Measurements from ENCODE around the gene NAA15.
"Not testable (repeated sequence)": the region's sequence is repeated elsewhere in the genome, so short reads cannot be mapped to it uniquely, and the experiment has no call there.

The NAA15 gene

GRCh38 chr4:139451997-139452396 lies 150.7 kb downstream of the NAA15 start:
- H3K4me3 Mint-ChIP-seq: peak overlapping the region in 1 of 2 donors; percentile 95
- no peak for ATAC-seq (replicated peaks)
- no peak for DNase-seq
- H3K36me3 Mint-ChIP-seq (ENCODE audit: insufficient read depth): peaks cover 22% of the 10 kb centered on the region
- H3K4me1 Mint-ChIP-seq (ENCODE audit: low read depth in 2 of 2): peaks cover 31 to 36% of the 10 kb centered on the region in 2 donors
- H3K27ac Mint-ChIP-seq: peak overlapping the region; percentile 97 to 98
- H3K9me3 Mint-ChIP-seq: no peaks in the 10 kb centered on the region
- H3K27me3 Mint-ChIP-seq: no peaks in the 10 kb centered on the region

GRCh38 chr4:139453041-139453370 lies 151.7 kb downstream of the NAA15 start:
- Mint-ChIP-seq H3K36me3 (ENCODE audit: insufficient read depth) (peaks cover 25% of the 10 kb centered on the region), H3K27ac (peak overlapping the region; percentile 97 to 98), H3K4me3 (peak overlapping the region; percentile 95 to 99), H3K4me1 (ENCODE audit: low read depth in 2 of 2) (peaks cover 38 to 46% of the 10 kb centered on the region in 2 donors), H3K27me3 (no peaks in the 10 kb centered on the region), H3K9me3 (no peaks in the 10 kb centered on the region)
- DNase-seq: peak in 2 of 3 experiments; percentile 66
- peak; percentile 59 for ATAC-seq (replicated peaks)

- Mint-ChIP-seq H3K36me3 (ENCODE audit: insufficient read depth) (peaks cover 25% of the 10 kb centered on the region), H3K27ac (peak overlapping the region; percentile 97 to 98), H3K9me3 (no peaks in the 10 kb centered on the region), H3K4me1 (ENCODE audit: low read depth in 2 of 2) (peaks cover 43 to 51% of the 10 kb centered on the region in 2 donors), H3K27me3 (no peaks in the 10 kb centered on the region), H3K4me3 (peak overlapping the region; percentile 95 to 99)
- peak; percentile 95 to 96 (median 95) for DNase-seq
- ATAC-seq (replicated peaks): peak; percentile 83
These were observed 152.2 kb downstream of the NAA15 start for GRCh38 chr4:139453371-139454110.

- no peak for DNase-seq
- Mint-ChIP-seq H3K36me3 (ENCODE audit: insufficient read depth) (peaks cover 28% of the 10 kb centered on the region), H3K4me3 (peak within 1 kb of the TSS; percentile 95 to 99), H3K9me3 (no peaks in the 10 kb centered on the region), H3K27me3 (no peaks in the 10 kb centered on the region), H3K27ac (peak within 1 kb of the TSS; percentile 97 to 98), H3K4me1 (ENCODE audit: low read depth in 2 of 2) (peaks cover 45 to 59% of the 10 kb centered on the region in 2 donors)
- no peak for ATAC-seq (replicated peaks)
These were observed 153.1 kb downstream of the NAA15 start, which contains the start of gene RAB33B for GRCh38 chr4:139454111-139455045. Gene RAB33B, plus strand, starts transcription at chr4:139454121. Its CDS starts 75 bp downstream, at chr4:139454196.

GRCh38 chr4:139455126-139455538 lies 153.8 kb downstream of the NAA15 start:
- Mint-ChIP-seq H3K27me3 (no peaks in the 10 kb centered on the region), H3K4me1 (ENCODE audit: low read depth in 2 of 2) (peaks cover 45 to 65% of the 10 kb centered on the region in 2 donors), H3K27ac (peak overlapping the region in 1 of 2 donors; percentile 55), H3K36me3 (ENCODE audit: insufficient read depth) (peaks cover 28% of the 10 kb centered on the region), H3K9me3 (no peaks in the 10 kb centered on the region), H3K4me3 (peak overlapping the region; percentile 95 to 99)
- DNase-seq: no peak
- ATAC-seq (replicated peaks): no peak

GRCh38 chr4:139457318-139457717 lies 156.0 kb downstream of the NAA15 start:
- peaks cover 31% of the 10 kb centered on the region for H3K36me3 Mint-ChIP-seq (ENCODE audit: insufficient read depth)
- H3K9me3 Mint-ChIP-seq: no peaks in the 10 kb centered on the region
- DNase-seq: no peak
- no peaks in the 10 kb centered on the region for H3K27me3 Mint-ChIP-seq
- H3K27ac Mint-ChIP-seq: no peak overlapping the region
- no peak overlapping the region for H3K4me3 Mint-ChIP-seq
- peaks cover 45 to 74% of the 10 kb centered on the region in 2 donors for H3K4me1 Mint-ChIP-seq (ENCODE audit: low read depth in 2 of 2)
- no peak for ATAC-seq (replicated peaks)

- no peaks in the 10 kb centered on the region for H3K9me3 Mint-ChIP-seq
- peak overlapping the region in 1 of 2 donors; percentile 63 for H3K27ac Mint-ChIP-seq
- DNase-seq (no peak), ATAC-seq (replicated peaks) (no peak)
- H3K27me3 Mint-ChIP-seq: no peaks in the 10 kb centered on the region
- H3K36me3 Mint-ChIP-seq (ENCODE audit: insufficient read depth): peaks cover 21% of the 10 kb centered on the region
- peak overlapping the region in 1 of 2 donors; percentile 11 for H3K4me3 Mint-ChIP-seq
- peaks cover 39 to 67% of the 10 kb centered on the region in 2 donors for H3K4me1 Mint-ChIP-seq (ENCODE audit: low read depth in 2 of 2)
These were observed 157.2 kb downstream of the NAA15 start for GRCh38 chr4:139458543-139458942.

GRCh38 chr4:139458999-139459398 lies 157.7 kb downstream of the NAA15 start:
- H3K27ac Mint-ChIP-seq: peak overlapping the region in 1 of 2 donors; percentile 63
- H3K9me3 Mint-ChIP-seq: no peaks in the 10 kb centered on the region
- DNase-seq (no peak), ATAC-seq (replicated peaks) (no peak)
- H3K36me3 Mint-ChIP-seq (ENCODE audit: insufficient read depth): peaks cover 16% of the 10 kb centered on the region
- H3K4me3 Mint-ChIP-seq: no peak overlapping the region
- H3K4me1 Mint-ChIP-seq (ENCODE audit: low read depth in 2 of 2): peaks cover 43 to 66% of the 10 kb centered on the region in 2 donors
- no peaks in the 10 kb centered on the region for H3K27me3 Mint-ChIP-seq

- no peak for DNase-seq
- Mint-ChIP-seq H3K9me3 (no peaks in the 10 kb centered on the region), H3K36me3 (ENCODE audit: insufficient read depth) (peaks cover 13% of the 10 kb centered on the region), H3K27me3 (no peaks in the 10 kb centered on the region), H3K4me1 (ENCODE audit: low read depth in 2 of 2) (peaks cover 29 to 51% of the 10 kb centered on the region in 2 donors), H3K4me3 (no peak overlapping the region), H3K27ac (peak overlapping the region in 1 of 2 donors; percentile 9)
- ATAC-seq (replicated peaks): no peak
These were observed 159.3 kb downstream of the NAA15 start for GRCh38 chr4:139460565-139460964.

- H3K4me3 Mint-ChIP-seq: no peak overlapping the region
- no peaks in the 10 kb centered on the region for H3K27me3 Mint-ChIP-seq
- DNase-seq (no peak), ATAC-seq (replicated peaks) (no peak)
- peak overlapping the region in 1 of 2 donors; percentile 9 for H3K27ac Mint-ChIP-seq
- no peaks in the 10 kb centered on the region for H3K9me3 Mint-ChIP-seq
- peaks cover 16% of the 10 kb centered on the region for H3K36me3 Mint-ChIP-seq (ENCODE audit: insufficient read depth)
- H3K4me1 Mint-ChIP-seq (ENCODE audit: low read depth in 2 of 2): peaks cover 26 to 46% of the 10 kb centered on the region in 2 donors
These were observed 159.8 kb downstream of the NAA15 start for GRCh38 chr4:139461022-139461628.

GRCh38 chr4:139464512-139464911 lies 163.2 kb downstream of the NAA15 start:
- not testable (repeated sequence) for ATAC-seq (replicated peaks); H3K9me3 Mint-ChIP-seq; H3K27ac Mint-ChIP-seq; H3K4me3 Mint-ChIP-seq; DNase-seq; H3K27me3 Mint-ChIP-seq
- Mint-ChIP-seq H3K4me1 (ENCODE audit: low read depth in 2 of 2) (peaks cover 11 to 29% of the 10 kb centered on the region in 2 donors), H3K36me3 (ENCODE audit: insufficient read depth) (peaks cover 13% of the 10 kb centered on the region)

- H3K4me1 Mint-ChIP-seq (ENCODE audit: low read depth in 2 of 2): peaks cover 24 to 29% of the 10 kb centered on the region in 2 donors
- DNase-seq (no peak), ATAC-seq (replicated peaks) (no peak)
- no peak overlapping the region for H3K4me3 Mint-ChIP-seq
- no peaks in the 10 kb centered on the region for H3K27me3 Mint-ChIP-seq
- H3K27ac Mint-ChIP-seq: no peak overlapping the region
- peaks cover 7% of the 10 kb centered on the region in 2 donors for H3K9me3 Mint-ChIP-seq
- peaks cover 13% of the 10 kb centered on the region for H3K36me3 Mint-ChIP-seq (ENCODE audit: insufficient read depth)
These were observed 164.6 kb downstream of the NAA15 start for GRCh38 chr4:139465922-139466321.

GRCh38 chr4:139468756-139469155 lies 167.5 kb downstream of the NAA15 start:
- ATAC-seq (replicated peaks); DNase-seq; H3K9me3 Mint-ChIP-seq; H3K27ac Mint-ChIP-seq; H3K27me3 Mint-ChIP-seq; H3K4me3 Mint-ChIP-seq: not testable (repeated sequence)
- peaks cover 22 to 32% of the 10 kb centered on the region in 2 donors for H3K4me1 Mint-ChIP-seq (ENCODE audit: low read depth in 2 of 2)
- H3K36me3 Mint-ChIP-seq (ENCODE audit: insufficient read depth): peaks cover 24% of the 10 kb centered on the region

Data from effector memory CD8-positive, alpha-beta T cell (primary cell).